Measurements from ENCODE around the gene CD27. TPM values are rescaled to one million over a fixed set of nuclear protein-coding genes. Genes with fewer than 3 reads are reported as not detected.

CD27 gene
- polyA plus RNA-seq, 1 of the 3 experiments (the other 2 are of a cell fraction), result not detected

GRCh38 chr12:6405963-6406362, 38.8 kb upstream of the CD27 start:
- H2AFZ ChIP-seq (ENCODE audit: low read depth), result no peak overlapping the region
- CTCF ChIA-PET, result no interaction called here
- H3K27me3 ChIP-seq (ENCODE audit: insufficient read depth), result no peaks in the 10 kb centered on the region
- no peaks in the 10 kb centered on the region for H3K4me1 ChIP-seq (ENCODE audit: control insufficient read depth in 1 of 2, insufficient read depth in 2 of 2, low read depth in 1 of 2, low read length in 1 of 2)
- no peaks in the 10 kb centered on the region for H3K79me2 ChIP-seq (ENCODE audit: insufficient read depth)
- no peak overlapping the region for H3K27ac ChIP-seq (ENCODE audit: low read depth in 2 of 2, low read length in 1 of 2)
- H3K9ac ChIP-seq, result no peak overlapping the region
- H3K9me2 ChIP-seq, result no peaks in the 10 kb centered on the region
- POLR2A ChIA-PET, result no interaction called here
- DNase-seq, result no peak
- WGBS (ENCODE audit: low lambda C conversion rate), result 44% methylated on average over 6 of the region's 6 CpGs
- no peaks in the 10 kb centered on the region for H4K20me1 ChIP-seq (ENCODE audit: insufficient read depth)
- no peaks in the 10 kb centered on the region for H3F3A ChIP-seq (replicated peaks; ENCODE audit: insufficient read depth)
- no peaks in the 10 kb centered on the region for H3K9me3 ChIP-seq
- H3K4me2 ChIP-seq, result no peak overlapping the region
- H3K36me3 ChIP-seq (replicated peaks in 1 of 2; ENCODE audit: control insufficient read depth in 1 of 2, insufficient read depth in 2 of 2, low read length in 1 of 2), result no peaks in the 10 kb centered on the region
- TF ChIP-seq MXI1 (IDR thresholded peaks at IDR 0.05; ENCODE audit: low read depth, low read length) (no peak), SMC3 (IDR thresholded peaks at IDR 0.05; ENCODE audit: low read depth, low read length) (no peak), ELF1 (IDR thresholded peaks at IDR 0.05) (no peak), CHD2 (IDR thresholded peaks at IDR 0.05; ENCODE audit: low read length, partially characterized antibody) (no peak), EZH2phosphoT487 (IDR thresholded peaks at IDR 0.05; ENCODE audit: borderline replicate concordance, low read depth) (no peak), RFX5 (IDR thresholded peaks at IDR 0.05; ENCODE audit: low read length) (no peak)
- no peak overlapping the region for H3K4me3 ChIP-seq (ENCODE audit: low read depth in 2 of 2, low read length in 1 of 2)

GRCh38 chr12:6407236-6407954, 37.4 kb upstream of the CD27 start:
- POLR2A ChIA-PET, result no interaction called here
- H3K27me3 ChIP-seq (ENCODE audit: insufficient read depth), result no peaks in the 10 kb centered on the region
- no peak for TF ChIP-seq CTCF (IDR thresholded peaks at IDR 0.05)
- TF ChIP-seq EP300 (IDR thresholded peaks at IDR 0.05; ENCODE audit: borderline replicate concordance in 1 of 2, low read depth in 1 of 2, low read length in 1 of 2), result no peak
- no peak for TF ChIP-seq RFX5 (IDR thresholded peaks at IDR 0.05; ENCODE audit: low read length)
- no peak for TF ChIP-seq SMC3 (IDR thresholded peaks at IDR 0.05; ENCODE audit: low read depth, low read length)
- TF ChIP-seq EZH2phosphoT487 (IDR thresholded peaks at IDR 0.05; ENCODE audit: borderline replicate concordance, low read depth), result no peak
- TF ChIP-seq FOSL2 (IDR thresholded peaks at IDR 0.05; ENCODE audit: borderline replicate concordance, low read depth), result no peak
- TF ChIP-seq FOXM1 (IDR thresholded peaks at IDR 0.05; ENCODE audit: low read depth), result no peak
- TF ChIP-seq, protein P1, sequence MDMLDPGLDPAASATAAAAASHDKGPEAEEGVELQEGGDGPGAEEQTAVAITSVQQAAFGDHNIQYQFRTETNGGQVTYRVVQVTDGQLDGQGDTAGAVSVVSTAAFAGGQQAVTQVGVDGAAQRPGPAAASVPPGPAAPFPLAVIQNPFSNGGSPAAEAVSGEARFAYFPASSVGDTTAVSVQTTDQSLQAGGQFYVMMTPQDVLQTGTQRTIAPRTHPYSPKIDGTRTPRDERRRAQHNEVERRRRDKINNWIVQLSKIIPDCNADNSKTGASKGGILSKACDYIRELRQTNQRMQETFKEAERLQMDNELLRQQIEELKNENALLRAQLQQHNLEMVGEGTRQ (IDR thresholded peaks at IDR 0.05; ENCODE audit: borderline replicate concordance, low read depth, low read length), result no peak
- no peak for TF ChIP-seq POLR2AphosphoS5 (IDR thresholded peaks at IDR 0.05; ENCODE audit: low read depth, low read length)
- TF ChIP-seq, protein P2, sequence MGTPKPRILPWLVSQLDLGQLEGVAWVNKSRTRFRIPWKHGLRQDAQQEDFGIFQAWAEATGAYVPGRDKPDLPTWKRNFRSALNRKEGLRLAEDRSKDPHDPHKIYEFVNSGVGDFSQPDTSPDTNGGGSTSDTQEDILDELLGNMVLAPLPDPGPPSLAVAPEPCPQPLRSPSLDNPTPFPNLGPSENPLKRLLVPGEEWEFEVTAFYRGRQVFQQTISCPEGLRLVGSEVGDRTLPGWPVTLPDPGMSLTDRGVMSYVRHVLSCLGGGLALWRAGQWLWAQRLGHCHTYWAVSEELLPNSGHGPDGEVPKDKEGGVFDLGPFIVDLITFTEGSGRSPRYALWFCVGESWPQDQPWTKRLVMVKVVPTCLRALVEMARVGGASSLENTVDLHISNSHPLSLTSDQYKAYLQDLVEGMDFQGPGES (IDR thresholded peaks at IDR 0.05; ENCODE audit: low read depth, low read length), result no peak
- TF ChIP-seq JUND (IDR thresholded peaks at IDR 0.05), result no peak
- TF ChIP-seq MXI1 (IDR thresholded peaks at IDR 0.05; ENCODE audit: low read depth, low read length), result no peak
- TF ChIP-seq CHD2 (IDR thresholded peaks at IDR 0.05; ENCODE audit: low read length, partially characterized antibody), result no peak
- TF ChIP-seq FOXJ3 (CRISPR knock-in tag; IDR thresholded peaks at IDR 0.05), result no peak
- TF ChIP-seq, protein P3, sequence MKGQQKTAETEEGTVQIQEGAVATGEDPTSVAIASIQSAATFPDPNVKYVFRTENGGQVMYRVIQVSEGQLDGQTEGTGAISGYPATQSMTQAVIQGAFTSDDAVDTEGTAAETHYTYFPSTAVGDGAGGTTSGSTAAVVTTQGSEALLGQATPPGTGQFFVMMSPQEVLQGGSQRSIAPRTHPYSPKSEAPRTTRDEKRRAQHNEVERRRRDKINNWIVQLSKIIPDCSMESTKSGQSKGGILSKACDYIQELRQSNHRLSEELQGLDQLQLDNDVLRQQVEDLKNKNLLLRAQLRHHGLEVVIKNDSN (IDR thresholded peaks at IDR 0.05; ENCODE audit: borderline replicate concordance, low read depth), result no peak
- no peak for TF ChIP-seq GABPA (IDR thresholded peaks at IDR 0.05; ENCODE audit: low read depth)
- no peak for TF ChIP-seq TAF1 (IDR thresholded peaks at IDR 0.05; ENCODE audit: borderline replicate concordance, low read depth, low read length)
- no peak overlapping the region for H3K9ac ChIP-seq
- H3K79me2 ChIP-seq (ENCODE audit: insufficient read depth), result no peaks in the 10 kb centered on the region
- WGBS (ENCODE audit: low lambda C conversion rate), result 98% methylated on average over 10 of the region's 10 CpGs
- H3K4me3 ChIP-seq (ENCODE audit: low read depth in 2 of 2, low read length in 1 of 2), result no peak overlapping the region
- no peaks in the 10 kb centered on the region for H3K36me3 ChIP-seq (replicated peaks in 1 of 2; ENCODE audit: control insufficient read depth in 1 of 2, insufficient read depth in 2 of 2, low read length in 1 of 2)
- H3K4me1 ChIP-seq (ENCODE audit: control insufficient read depth in 1 of 2, insufficient read depth in 2 of 2, low read depth in 1 of 2, low read length in 1 of 2), result no peaks in the 10 kb centered on the region
- H3K9me3 ChIP-seq, result no peaks in the 10 kb centered on the region
- no peak overlapping the region for H3K27ac ChIP-seq (ENCODE audit: low read depth in 2 of 2, low read length in 1 of 2)
- H2AFZ ChIP-seq (ENCODE audit: low read depth), result no peak overlapping the region
- H3K9me2 ChIP-seq, result no peaks in the 10 kb centered on the region
- H3F3A ChIP-seq (replicated peaks; ENCODE audit: insufficient read depth), result no peaks in the 10 kb centered on the region
- CTCF ChIA-PET, result no interaction called here
- no peaks in the 10 kb centered on the region for H4K20me1 ChIP-seq (ENCODE audit: insufficient read depth)
- no peak for DNase-seq
- no peak overlapping the region for H3K4me2 ChIP-seq

Data from SK-N-SH (cell line).